Endodermal cell (in vitro differentiated cells): Measurements from ENCODE around the gene ABI2. TPM values are rescaled to one million over a fixed set of nuclear protein-coding genes. Genes with fewer than 3 reads are reported as not detected.

ENCODE experiments used
- DNase-seq: peaks from one replicate; pipeline ENCODE4 v3.0.0-alpha.2; 2017
- H3K27ac ChIP-seq: 2 replicates; pipeline ENCODE4 v1.5.1; 2013; ENCODE audit warnings: mild to moderate bottlenecking, low read depth, low read length, moderate library complexity
- H3K27me3 ChIP-seq: 2 replicates; pipeline ENCODE4 v1.6.1; 2013; ENCODE audit warnings: mild to moderate bottlenecking, low read length, moderate library complexity; ENCODE audit not compliant: insufficient read depth, control insufficient read depth, poor library complexity, severe bottlenecking
- H3K36me3 ChIP-seq: 2 replicates; pipeline ENCODE4 v1.7.0; 2013; ENCODE audit warnings: mild to moderate bottlenecking, low read length, moderate library complexity; ENCODE audit not compliant: control insufficient read depth, insufficient read depth
- H3K4me1 ChIP-seq: one replicate; pipeline ENCODE4 v1.7.0; 2013; ENCODE audit warnings: low read length; ENCODE audit not compliant: control insufficient read depth, insufficient read depth
- H3K4me3 ChIP-seq: 2 replicates; pipeline ENCODE4 v1.5.1; 2013; ENCODE audit warnings: mild to moderate bottlenecking, low read length, moderate library complexity
- H3K9ac ChIP-seq: 2 replicates; pipeline ENCODE4 v1.6.1; 2013; ENCODE audit warnings: mild to moderate bottlenecking, low read length, moderate library complexity; ENCODE audit not compliant: poor library complexity, severe bottlenecking; ENCODE audit errors: extremely low read depth
- H3K9me3 ChIP-seq: 2 replicates; pipeline ENCODE4 v1.6.1; 2013; ENCODE audit warnings: mild to moderate bottlenecking, low read length, moderate library complexity; ENCODE audit not compliant: control insufficient read depth
- H3K27ac Mint-ChIP-seq: 2 replicates; pipeline ENCODE4 v1.8.0; 2020; ENCODE audit warnings: mixed read lengths
- H3K27me3 Mint-ChIP-seq: 2 replicates; pipeline ENCODE4 v1.8.0; 2021; ENCODE audit warnings: mild to moderate bottlenecking, mixed read lengths; ENCODE audit not compliant: insufficient read depth
- H3K36me3 Mint-ChIP-seq: 2 replicates; pipeline ENCODE4 v1.8.0; 2020; ENCODE audit warnings: low read depth, mixed read lengths
- H3K4me1 Mint-ChIP-seq: 2 replicates; pipeline ENCODE4 v1.8.0; 2020; ENCODE audit warnings: mixed read lengths
- H3K4me3 Mint-ChIP-seq: 2 replicates; pipeline ENCODE4 v1.8.0; 2020; ENCODE audit warnings: mild to moderate bottlenecking, moderate library complexity, mixed read lengths
- H3K9me3 Mint-ChIP-seq: 2 replicates; pipeline ENCODE4 v1.8.0; 2020; ENCODE audit warnings: mild to moderate bottlenecking, mixed read lengths
- WGBS, 2 experiments: methylation state at CpG; one replicate each; pipeline versions ENCODE4 v1.1.5 to v1.1.7; 2013; ENCODE audit warnings: missing lambda C conversion rate in 2 of 2, mixed read lengths in 1 of 2; ENCODE audit not compliant: insufficient coverage in 1 of 2, insufficient read length in 1 of 2; 5-methylcytosine and 5-hydroxymethylcytosine counted together
- total RNA-seq, 2 donors: library from RNA; stranded (reverse); fragmentation: NEBNext Ultra II Directional in 1 of 2; extraction: Animal tissue kit (Norgen Biotek cat#: 25700) in 1 of 2; gene quantifications; 2 replicates in 1 of 2; 3 replicates in 1 of 2; pipeline ENCODE4 v1.2.1, GENCODE V29; 2021
- TF ChIP-seq, protein P1 (sequence below): fragments of 200-600 bp; sonication (generic); conservative IDR thresholded peaks from 2 replicates; pipeline ENCODE4 v1.5.0; 2021; ENCODE audit warnings: antibody characterized with exemption, mild to moderate bottlenecking

The ABI2 gene
- total RNA-seq, 2 donors from 2014 or later = 115 to 139 TPM

- no peaks in the 10 kb centered on the region for H3K27me3 ChIP-seq
- peak; percentile 70 for DNase-seq
- H3K36me3 ChIP-seq = peaks cover 18% of the 10 kb centered on the region
- H3K9ac ChIP-seq = no peak overlapping the region
- H3K4me1 ChIP-seq = no peaks in the 10 kb centered on the region
- Mint-ChIP-seq H3K27me3 (no peaks in the 10 kb centered on the region), H3K4me3 (no peak overlapping the region), H3K9me3 (no peaks in the 10 kb centered on the region), H3K36me3 (peaks cover 13% of the 10 kb centered on the region), H3K4me1 (peaks cover 5% of the 10 kb centered on the region), H3K27ac (peak overlapping the region; percentile 72)
- H3K27ac ChIP-seq = peak overlapping the region; percentile 10
- TF ChIP-seq, protein P1, sequence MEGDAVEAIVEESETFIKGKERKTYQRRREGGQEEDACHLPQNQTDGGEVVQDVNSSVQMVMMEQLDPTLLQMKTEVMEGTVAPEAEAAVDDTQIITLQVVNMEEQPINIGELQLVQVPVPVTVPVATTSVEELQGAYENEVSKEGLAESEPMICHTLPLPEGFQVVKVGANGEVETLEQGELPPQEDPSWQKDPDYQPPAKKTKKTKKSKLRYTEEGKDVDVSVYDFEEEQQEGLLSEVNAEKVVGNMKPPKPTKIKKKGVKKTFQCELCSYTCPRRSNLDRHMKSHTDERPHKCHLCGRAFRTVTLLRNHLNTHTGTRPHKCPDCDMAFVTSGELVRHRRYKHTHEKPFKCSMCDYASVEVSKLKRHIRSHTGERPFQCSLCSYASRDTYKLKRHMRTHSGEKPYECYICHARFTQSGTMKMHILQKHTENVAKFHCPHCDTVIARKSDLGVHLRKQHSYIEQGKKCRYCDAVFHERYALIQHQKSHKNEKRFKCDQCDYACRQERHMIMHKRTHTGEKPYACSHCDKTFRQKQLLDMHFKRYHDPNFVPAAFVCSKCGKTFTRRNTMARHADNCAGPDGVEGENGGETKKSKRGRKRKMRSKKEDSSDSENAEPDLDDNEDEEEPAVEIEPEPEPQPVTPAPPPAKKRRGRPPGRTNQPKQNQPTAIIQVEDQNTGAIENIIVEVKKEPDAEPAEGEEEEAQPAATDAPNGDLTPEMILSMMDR = peak; percentile 82
- 80 to 84% methylated on average over 7 to 8 of the region's 8 CpGs for WGBS, 2 experiments
- H3K4me3 ChIP-seq = no peak overlapping the region
- no peaks in the 10 kb centered on the region for H3K9me3 ChIP-seq
Observed at GRCh38 chr2:203484266-203485112, 156.3 kb downstream of the ABI2 start.

- no peak overlapping the region for H3K27ac ChIP-seq
- H3K27me3 Mint-ChIP-seq = no peaks in the 10 kb centered on the region
- no peak overlapping the region for H3K4me3 Mint-ChIP-seq
- H3K36me3 Mint-ChIP-seq = peaks cover 37% of the 10 kb centered on the region
- DNase-seq = no peak
- WGBS, 2 experiments = 92 to 96% methylated on average over 3 to 6 of the region's 6 CpGs
- H3K36me3 ChIP-seq = peaks cover 42% of the 10 kb centered on the region
- H3K9me3 Mint-ChIP-seq = no peaks in the 10 kb centered on the region
- no peak overlapping the region for H3K9ac ChIP-seq
- TF ChIP-seq, protein P1 = no peak
- no peaks in the 10 kb centered on the region for H3K27me3 ChIP-seq
- no peak overlapping the region for H3K27ac Mint-ChIP-seq
- H3K4me1 Mint-ChIP-seq = peaks cover 2% of the 10 kb centered on the region
- H3K4me3 ChIP-seq = no peak overlapping the region
- no peaks in the 10 kb centered on the region for H3K9me3 ChIP-seq
- no peaks in the 10 kb centered on the region for H3K4me1 ChIP-seq
Observed at GRCh38 chr2:203489531-203489930, 161.3 kb downstream of the ABI2 start.

GRCh38 chr2:203490391-203490790 lies 162.2 kb downstream of the ABI2 start:
- Histone ChIP-seq H3K9ac (no peak overlapping the region), H3K4me1 (no peaks in the 10 kb centered on the region), H3K9me3 (no peaks in the 10 kb centered on the region), H3K27me3 (no peaks in the 10 kb centered on the region), H3K4me3 (no peak overlapping the region), H3K27ac (no peak overlapping the region), H3K36me3 (peaks cover 46% of the 10 kb centered on the region)
- Mint-ChIP-seq H3K9me3 (no peaks in the 10 kb centered on the region), H3K27ac (no peak overlapping the region), H3K36me3 (peaks cover 42% of the 10 kb centered on the region), H3K4me3 (no peak overlapping the region), H3K4me1 (no peaks in the 10 kb centered on the region), H3K27me3 (no peaks in the 10 kb centered on the region)
- 87% methylated on average over 3 of the region's 3 CpGs; no CpG with 5 or more reads in 1 of the 2 experiments for WGBS, 2 experiments
- DNase-seq = no peak
- TF ChIP-seq, protein P1 = no peak
